ENCODE measurements around the gene SPHK1.

Gene SPHK1

DNA sequence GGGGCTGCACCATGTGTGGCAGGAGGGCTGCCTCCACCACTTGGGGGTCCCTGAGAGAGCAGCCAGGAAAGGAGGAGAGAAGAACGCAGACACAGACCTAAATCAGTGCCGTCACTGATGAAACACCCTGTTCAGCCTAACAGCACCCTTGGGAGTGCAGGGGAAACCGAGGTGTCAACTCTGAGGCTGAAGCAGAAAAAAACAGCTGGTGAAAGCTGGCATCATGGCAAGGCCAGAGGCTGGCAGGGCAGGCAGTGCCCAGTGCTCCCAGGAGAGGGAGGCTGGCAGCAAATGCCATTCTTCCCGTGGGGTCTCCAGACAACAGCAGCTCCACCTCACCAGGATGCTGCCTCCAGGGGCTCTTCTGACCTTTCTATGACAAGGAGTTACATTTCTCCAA, 23.1 kb downstream of the SPHK1 start:
- DNase-seq (ENCODE audit: low read depth), result no peak

DNA sequence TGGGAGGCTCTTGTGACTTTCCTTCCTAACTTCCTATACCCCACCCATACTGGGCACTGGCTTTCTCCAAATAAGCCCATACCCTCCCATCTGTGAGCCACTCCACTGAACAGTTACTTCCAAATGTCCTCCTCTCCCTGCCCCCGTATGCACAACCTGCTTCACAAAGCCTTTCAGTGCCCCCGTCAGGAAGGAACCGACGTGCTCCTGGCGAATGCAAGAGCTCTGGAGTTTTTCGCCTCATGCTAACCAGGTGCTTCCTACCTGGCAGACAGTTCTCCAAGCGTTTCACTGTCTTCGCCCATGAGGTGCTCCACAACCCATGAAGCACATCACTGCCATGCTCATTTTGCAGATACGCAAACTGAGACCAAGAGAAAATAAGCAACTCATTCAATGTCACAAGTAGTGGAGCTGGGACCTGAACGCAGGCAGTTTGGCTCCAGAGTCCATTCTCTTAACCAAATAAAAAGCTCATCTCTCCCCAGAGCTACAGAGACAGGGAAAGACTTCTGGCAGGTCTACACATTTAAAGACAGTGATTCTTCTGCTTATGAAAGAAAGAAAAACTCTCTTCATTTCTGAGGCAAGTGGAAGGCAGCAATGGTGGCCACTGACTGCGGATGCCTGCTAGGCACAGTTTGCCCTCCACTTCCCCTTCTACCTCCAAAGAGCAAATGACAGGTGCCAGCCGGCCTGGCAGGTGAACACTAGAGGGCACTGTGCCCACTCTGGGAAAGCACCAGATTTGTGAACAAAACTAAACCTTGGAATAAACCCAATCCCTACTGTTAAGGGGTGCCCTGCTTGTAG, 23.8 kb downstream of the SPHK1 start:
- peak; percentile 60 for DNase-seq (ENCODE audit: low read depth)

DNA sequence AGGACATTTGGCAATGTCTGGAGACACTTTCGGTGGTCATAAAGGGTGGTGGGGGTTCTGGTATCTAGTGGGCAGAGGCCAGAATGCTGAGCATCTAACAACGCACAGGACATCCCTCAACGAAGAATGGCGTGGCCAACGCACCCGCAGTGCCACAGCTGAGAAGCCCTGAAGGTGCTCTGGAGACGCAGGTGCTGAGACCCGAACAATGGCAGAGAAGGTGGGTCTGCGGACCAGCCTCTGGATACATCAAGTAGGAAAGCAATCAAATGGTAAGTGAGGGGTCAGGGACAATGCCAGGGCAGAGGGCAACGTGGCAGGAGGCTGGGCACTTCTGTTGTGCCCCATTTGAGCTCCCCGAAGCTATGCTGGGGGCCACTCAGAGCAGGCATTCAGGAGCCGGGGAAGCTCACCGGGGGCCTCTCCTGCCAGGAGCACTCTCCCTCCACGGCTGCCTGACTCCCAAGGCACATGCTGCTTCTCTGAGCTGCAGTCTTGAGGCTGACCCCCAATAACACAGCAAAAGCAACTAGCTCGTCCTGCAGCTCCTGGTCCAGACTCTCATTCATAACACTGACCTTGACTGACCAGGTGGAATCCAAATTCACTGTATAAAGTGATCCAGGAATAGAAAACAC, 26.0 kb downstream of the SPHK1 start:
- no peak for DNase-seq (ENCODE audit: low read depth)

DNA sequence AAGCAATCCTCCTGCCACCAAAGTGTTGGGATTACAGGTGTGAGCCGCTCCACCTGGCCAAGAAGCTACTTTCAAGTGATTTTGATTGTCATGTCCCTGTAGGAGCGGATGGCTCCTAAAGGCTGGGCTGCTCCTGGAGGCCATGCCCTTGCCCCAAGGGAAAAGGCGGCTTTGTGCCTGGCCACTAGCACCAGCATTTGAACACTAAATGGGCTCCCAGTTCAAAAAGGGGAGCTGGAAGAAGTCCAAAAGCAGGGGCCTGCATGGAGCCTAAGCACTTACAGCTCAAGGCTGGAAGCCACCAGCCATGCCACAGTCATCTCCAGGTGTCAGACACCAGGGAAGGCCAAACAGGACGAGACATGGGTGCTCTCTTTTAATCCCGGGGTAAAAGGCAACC, 26.8 kb downstream of the SPHK1 start:
- no peak for DNase-seq (ENCODE audit: low read depth)

DNA sequence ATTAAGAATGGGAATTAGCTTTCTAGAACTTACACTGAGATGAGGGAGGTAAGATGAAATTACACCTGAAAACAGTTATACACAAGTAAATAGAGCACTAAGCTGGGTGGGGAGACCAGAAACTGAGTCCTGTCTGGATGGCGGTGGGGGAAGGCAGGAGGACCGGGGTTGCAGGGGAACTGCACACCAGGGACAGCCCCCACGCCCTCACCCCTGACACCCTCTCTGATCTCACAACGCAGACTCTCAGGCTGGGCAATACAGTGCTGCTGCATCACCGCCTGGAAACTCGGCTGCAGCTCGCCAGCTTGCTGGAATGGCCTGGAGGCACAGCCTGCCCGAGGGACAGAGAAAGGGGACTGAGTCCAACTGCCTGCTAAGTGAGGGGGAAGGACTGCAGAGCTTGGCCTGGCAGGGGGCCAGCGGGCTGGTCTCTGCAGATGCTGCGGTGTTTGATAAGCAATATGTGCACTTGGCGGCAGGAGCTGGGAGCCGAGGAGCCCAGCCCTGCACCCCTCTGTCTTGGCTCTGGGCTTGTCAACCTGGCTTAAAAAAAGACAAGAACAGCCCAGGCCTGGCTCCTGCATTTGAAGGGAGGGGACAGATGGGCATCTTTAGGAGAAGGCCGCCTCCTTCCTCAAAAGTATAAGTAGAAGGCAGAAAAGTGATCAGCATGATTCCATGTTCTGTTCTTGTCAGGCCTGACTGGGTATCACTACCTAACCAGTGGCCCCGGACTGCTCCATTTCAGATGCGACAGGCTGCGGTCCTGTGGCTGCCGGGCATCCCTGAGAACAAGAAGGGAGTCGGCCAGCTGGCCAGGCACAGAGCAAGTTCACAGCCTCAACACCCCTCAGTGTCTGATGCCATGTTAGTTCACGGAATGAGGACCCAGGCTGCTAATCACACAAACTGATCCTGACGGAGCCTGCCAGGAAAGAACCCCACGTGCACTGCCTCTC, 30.2 kb downstream of the SPHK1 start:
- no peak for DNase-seq (ENCODE audit: low read depth)

DNA sequence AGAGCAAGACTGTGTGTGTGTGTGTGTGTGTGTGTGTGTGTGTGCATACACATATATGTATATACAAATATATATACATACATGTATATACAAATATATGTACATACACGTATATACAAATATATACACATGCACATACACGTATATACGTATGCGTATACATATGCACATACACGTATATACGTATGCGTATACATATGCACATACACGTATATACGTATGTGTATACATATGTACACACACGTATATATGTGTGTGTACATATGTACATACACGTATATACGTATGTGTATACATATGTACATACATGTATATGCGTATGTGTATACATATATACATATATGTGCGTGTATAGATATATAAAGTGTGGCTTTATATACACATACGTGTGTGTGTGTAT, 31.4 kb downstream of the SPHK1 start:
- DNase-seq (ENCODE audit: low read depth), result no peak

DNA sequence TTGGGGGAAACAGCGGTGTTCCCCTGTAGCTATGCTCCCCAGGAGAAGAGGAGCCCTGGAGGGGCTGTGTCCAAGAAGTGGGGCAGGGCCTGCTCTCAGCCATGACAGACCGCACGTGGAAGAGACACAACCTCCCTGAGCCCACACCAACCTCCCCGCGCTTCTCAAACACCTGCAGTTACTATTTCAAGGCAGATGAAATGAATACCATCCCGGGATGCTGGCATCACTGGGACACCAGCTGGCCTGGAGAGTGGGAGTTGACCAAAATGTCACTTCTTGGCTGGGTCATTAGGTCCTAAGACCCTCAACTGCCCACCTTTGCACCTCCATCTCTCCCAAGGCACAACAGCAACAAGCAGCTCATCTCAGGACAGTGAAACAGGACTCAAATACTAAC, 32.0 kb downstream of the SPHK1 start:
- DNase-seq (ENCODE audit: low read depth), result no peak

DNA sequence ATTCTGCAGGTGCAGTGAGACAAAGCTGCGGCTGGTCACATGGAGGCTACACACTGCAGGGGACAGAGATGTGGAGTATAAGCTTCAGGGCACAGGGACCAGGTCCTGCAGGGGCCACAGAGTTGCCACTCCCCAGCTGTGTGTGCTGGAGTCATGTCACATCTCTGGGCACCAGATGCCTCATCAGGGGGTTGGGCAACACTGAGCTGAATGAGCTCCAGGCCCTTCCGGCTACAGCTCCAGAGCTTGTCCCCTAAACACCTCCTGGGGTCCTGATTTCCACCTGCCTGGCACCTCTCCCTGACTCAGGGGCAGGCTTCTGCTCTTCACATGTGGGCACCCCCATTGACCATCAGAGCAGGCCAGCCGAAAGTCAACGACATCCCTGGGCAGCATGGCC, 32.5 kb downstream of the SPHK1 start:
- DNase-seq (ENCODE audit: low read depth), result no peak

DNA sequence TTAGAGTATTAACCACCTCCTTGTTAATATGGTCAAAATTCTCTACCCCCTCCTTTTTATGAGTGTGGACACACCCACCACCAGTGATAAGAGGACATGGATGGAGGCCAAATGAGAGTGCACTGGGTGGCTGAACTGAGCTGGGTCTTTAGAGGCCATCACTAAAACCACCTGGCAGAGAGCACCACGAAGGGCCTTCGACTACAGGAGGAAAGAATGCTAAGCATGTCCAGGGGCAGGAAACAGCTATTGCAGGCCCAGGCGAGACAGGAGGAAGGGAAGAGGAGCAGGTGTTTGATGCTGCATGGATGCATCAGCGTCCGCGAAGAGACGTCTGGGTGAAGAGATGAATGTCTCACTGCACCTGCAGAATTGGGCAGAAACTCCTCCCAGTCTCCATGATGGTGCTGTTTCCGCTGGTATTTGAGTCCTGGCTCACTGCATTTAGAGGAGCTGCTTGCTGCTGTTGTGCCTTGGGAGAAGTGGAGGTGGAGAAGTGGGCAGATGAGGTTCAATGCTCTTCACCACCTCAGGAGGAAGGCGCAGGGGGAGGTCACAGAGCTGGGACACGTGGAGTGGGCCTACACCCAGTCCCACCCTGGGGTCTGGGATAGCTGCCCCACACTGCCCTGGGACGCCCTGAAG, 33.2 kb downstream of the SPHK1 start:
- no peak for DNase-seq (ENCODE audit: low read depth)

DNA sequence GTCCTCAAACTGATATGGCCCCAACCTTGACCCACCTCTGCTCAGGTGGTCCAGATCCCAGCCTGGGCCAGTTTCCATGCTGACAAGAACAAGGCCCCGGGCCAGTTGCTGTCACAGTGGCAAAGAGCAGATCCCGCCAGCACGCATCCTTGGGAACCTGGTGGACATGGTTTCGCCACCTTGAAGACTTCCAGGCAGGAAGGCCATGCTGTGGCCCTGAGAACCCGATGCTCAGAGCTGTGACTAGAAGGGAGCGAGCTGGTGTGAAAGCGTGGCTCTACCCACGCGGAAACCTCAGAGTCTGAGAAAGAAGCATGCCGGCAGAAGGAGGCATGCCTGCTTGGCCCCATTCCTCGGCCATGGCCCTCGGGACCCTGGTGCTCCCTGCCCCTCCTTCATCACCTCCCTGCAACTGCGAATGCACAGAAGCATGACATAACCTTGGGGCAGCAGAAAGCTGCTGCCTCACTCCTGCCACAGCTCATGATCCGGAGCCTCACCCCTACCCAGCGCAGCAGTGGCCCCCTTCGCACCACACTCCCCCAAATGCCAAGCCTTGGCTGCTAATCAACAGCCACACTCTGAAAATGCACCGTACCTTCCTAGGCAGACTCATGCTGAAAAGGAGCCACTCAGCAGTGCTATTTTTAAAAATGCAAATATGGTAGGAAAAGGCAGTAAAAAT, 35.3 kb downstream of the SPHK1 start:
- DNase-seq (ENCODE audit: low read depth), result no peak

DNA sequence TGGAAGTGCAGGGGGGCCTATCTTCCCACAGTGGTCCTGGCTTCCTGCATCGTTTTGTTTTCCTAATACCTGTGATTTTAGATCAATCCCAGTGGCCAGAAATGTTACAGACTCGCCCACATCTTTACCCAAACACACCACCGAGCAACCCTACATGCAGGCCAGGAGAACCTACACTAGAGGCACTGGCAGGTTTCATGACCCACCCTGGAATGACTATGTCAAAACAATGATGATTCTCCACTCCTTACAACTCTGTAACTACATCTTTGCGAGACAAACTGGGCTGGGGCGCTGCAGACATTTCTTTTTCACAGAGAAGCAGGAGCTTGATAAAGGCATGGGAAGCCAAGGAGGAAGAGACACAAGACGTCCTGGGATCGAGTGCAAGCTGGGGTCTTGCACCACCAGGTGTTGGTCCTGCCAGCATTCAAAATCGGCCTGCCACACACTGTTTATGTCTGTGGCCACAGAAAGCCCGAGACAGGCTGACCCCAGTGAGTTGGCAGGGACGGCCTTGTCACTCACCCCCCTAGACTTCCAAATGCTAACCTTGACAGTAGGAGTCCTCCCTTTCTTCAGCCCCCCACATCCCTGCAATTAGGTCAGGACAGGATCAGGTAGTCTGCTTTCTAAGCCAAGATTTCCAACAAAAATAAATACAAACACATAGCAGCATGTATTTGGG, 36.1 kb downstream of the SPHK1 start:
- DNase-seq (ENCODE audit: low read depth), result no peak

DNA sequence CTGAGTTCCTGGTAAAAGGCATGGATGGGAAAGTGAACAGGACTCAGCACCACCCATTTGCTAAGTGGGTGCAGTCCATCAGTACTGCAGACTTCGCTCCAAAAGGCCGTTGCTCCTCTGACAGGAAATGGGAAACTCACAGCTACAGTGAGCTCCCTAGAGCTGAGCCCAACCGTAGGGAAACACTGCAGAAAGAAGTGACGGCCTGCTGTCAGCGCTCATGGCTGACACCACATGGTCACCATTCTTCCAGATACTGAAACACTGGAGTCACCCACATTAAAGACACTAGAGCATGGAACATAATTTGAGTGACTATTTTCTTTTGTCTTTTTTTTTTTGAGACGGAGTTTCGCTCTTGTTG, 36.6 kb downstream of the SPHK1 start:
- DNase-seq (ENCODE audit: low read depth), result no peak

DNA sequence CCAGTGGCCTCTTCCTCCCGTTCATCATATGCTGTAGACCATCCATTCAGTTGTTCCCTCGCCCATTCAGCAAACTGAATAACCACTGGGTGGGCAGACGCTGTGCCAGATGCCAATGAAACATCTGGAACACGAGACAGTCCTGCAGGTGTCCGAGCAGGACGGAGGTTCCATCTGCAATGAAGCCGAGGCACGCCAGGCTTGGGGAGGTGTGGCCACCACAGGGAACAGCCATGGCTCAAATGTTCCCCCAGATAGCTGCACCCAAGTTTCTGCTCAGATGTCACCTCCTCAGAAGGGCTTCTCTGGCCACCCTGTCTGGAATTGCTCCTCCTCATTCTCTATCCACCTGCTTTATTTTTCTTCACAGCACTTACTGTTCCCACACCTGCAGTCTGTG, 38.0 kb downstream of the SPHK1 start:
- DNase-seq (ENCODE audit: low read depth), result no peak

DNA sequence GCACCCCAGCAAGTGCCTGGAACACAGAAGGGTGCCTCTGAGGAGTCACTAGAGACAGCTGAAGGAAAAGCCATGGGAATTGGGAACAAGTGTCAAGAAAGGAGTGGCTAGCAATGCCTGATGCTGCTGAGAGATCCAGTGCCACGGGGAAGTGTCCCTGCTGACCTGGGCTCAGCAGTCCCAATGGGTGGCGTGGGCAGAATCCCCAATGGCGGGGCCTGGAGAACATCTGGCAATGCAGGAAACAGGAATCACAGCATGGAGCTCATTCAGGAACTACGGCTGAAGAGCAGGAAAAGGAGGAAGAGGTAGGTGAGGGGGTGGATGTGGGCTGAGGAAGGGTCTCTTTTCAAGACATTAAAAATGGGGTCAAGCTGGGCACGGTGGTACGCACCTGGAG, 38.5 kb downstream of the SPHK1 start:
- no peak for DNase-seq (ENCODE audit: low read depth)

DNA sequence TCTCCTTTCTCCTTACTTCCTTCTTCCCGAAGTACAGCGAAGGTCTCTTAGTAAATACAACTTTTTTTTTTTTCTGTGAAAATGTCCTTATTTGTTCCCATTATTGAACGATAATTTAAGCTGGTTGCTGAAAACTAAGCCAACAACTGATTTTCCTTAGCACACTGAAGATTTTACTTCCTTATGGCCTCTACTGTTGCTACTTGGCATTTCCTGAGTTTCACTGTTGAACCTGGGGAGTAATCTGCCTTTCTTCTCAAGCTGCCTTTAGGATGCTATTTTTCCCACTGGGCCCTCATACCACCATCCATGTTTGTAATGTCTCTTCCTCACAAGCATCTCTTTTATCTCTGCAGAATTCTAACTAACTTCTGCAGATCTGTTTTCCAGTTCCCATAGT, 42.4 kb downstream of the SPHK1 start:
- DNase-seq (ENCODE audit: low read depth), result no peak

DNA sequence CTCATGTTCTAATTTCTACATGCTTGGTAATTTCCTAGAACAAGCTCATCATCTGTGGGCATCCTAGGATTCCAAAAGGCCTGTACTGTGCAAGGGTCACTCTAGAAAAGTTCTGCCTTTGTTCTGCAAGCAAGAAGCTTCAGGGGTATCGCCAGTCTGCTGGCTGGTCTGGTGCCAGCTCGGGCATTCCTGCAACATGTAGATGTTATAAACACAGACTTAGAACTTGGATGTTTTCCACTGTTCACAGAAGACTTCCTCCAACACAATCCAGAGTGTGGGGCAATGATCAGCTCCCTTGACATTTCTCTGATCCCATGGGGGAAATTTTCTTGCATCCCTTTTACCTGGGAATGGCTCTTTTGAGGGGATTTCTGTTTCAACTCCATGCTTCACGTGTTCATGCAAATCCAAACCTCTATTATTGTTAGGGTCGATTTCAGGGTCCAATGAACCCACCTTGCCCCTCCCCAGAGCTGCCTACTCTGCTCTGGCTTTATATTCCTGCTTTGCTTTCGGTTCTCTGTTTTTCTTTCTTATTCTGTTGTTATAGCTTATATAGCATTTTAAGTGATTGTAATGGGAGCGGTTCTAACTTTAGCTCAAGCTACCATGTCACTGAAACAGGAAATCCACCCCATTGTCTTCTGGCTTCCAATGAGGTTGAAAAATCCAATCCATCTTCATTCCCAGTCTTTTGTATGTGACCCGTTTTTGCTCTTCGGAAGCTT, 43.3 kb downstream of the SPHK1 start:
- no peak for DNase-seq (ENCODE audit: low read depth)

DNA sequence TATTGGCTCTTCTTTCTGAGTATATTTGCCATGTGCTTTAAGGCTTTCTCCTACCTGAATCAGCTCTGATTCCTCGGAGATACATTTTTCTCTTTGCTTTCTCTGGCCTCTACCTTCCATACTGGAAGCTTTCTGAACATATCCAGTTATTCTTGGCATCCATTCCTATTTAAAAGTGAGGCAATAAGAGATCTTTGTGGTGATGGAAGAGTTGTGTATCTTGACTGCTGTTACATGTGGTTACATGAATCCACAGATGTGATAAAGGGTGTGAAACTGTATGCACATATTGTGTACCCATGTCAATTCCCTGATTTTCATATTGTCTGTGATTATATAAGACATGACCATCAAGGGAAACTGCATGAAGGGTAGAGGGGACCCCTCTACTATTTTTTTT, 44.1 kb downstream of the SPHK1 start:
- DNase-seq (ENCODE audit: low read depth), result no peak

DNA sequence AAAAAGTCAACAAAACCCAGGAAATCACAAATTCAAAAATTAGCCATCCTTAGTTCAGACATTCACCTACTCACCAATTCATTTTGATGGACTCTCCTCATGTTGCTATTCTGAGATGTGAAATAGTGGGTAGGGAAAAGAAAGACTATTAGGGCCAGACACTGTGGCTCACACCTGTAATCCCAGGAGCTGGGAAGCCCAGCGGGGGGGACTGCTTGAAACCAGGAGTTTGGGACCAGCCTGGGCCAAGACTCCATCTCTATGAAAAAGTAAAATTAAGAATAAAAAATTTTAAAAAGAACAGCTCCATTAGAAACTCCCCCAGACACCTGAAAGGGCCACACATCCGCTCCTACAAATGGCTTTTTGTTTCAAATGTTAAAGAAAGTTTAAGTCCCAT, 47.1 kb downstream of the SPHK1 start:
- DNase-seq (ENCODE audit: low read depth), result no peak

DNA sequence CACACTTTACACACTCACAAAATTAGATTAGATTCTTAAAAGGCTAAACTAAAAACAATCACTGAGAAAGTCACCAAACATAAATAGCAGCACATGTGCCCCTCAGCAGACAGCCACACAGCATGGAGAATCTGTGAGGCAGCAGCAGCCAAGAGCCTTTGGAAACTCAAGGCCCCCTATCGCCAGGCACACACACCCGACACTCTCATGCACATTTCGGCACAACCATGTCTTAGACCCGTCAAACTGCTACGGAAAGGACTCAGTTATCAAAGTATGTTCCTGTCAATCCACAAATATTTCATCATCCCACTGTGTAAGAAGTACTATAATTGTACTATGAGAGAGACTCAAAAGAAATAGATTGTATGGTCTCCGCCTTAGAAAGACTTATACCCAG, 47.6 kb downstream of the SPHK1 start:
- no peak for DNase-seq (ENCODE audit: low read depth)

DNA sequence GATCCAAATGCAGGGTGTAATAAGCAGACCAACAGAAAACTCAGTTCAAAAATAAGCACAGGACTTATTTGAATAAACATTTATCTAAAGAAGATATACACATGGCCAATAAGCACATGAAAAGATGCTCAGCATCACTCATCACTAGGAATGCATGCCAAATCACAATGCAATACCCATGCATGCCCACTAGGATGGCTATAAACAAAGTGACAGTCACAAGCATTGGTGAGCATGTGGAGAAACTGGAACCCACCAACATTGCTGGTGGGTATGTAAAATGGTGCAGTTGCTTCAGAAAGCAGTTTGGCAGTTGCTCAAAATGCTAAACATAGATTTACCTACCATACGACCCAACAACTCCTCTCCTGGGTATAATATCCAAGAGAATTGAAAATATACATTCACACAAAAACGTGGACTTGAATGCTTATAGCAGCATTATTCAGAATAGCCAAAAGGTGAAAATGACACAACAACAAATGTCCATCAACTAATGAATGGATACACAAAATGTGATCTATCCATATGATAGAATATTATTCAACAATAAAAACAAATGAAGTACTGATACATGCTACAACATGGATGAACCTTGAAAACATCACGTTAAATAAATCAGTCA, 48.4 kb downstream of the SPHK1 start:
- no peak for DNase-seq (ENCODE audit: low read depth)
